Osteocyte (in vitro differentiated cells): ENCODE measurements around the gene ANK2. TPM values are rescaled to one million over a fixed set of nuclear protein-coding genes. Genes with fewer than 3 reads are reported as not detected.

Source experiments
- DNase-seq: peaks from one replicate; pipeline ENCODE4 v3.0.0; 2021; ENCODE audit warnings: mixed read lengths; ENCODE audit not compliant: unreplicated experiment; ENCODE audit errors: extremely low spot score
- H3K27ac Mint-ChIP-seq: one replicate; pipeline ENCODE4 v1.8.0; 2021; ENCODE audit warnings: mild to moderate bottlenecking, mixed read lengths; ENCODE audit not compliant: unreplicated experiment
- H3K27me3 Mint-ChIP-seq: one replicate; pipeline ENCODE4 v1.8.0; 2021; ENCODE audit warnings: mixed read lengths; ENCODE audit not compliant: unreplicated experiment
- H3K36me3 Mint-ChIP-seq: one replicate; pipeline ENCODE4 v1.8.0; 2021; ENCODE audit warnings: mixed read lengths; ENCODE audit not compliant: unreplicated experiment
- H3K4me1 Mint-ChIP-seq: one replicate; pipeline ENCODE4 v1.8.0; 2021; ENCODE audit warnings: mixed read lengths; ENCODE audit not compliant: unreplicated experiment
- H3K4me3 Mint-ChIP-seq: one replicate; pipeline ENCODE4 v1.8.0; 2021; ENCODE audit warnings: mild to moderate bottlenecking, moderate library complexity, mixed read lengths; ENCODE audit not compliant: unreplicated experiment
- H3K9me3 Mint-ChIP-seq: one replicate; pipeline ENCODE4 v1.8.0; 2021; ENCODE audit warnings: mixed read lengths; ENCODE audit not compliant: unreplicated experiment
- CTCF ChIP-seq: fragments of 200-600 bp; sonication (generic); IDR thresholded peaks from 2 replicates; pipeline ENCODE4 v1.5.0; 2021; ENCODE audit warnings: antibody characterized with exemption, mild to moderate bottlenecking, moderate library complexity
- long read RNA-seq: library from polyadenylated mRNA; unstranded; transcript quantifications from one replicate; pipeline ENCODE4 v2.0.0, GENCODE V29; 2021
- total RNA-seq: library from RNA; stranded (reverse); gene quantifications from 2 replicates; pipeline ENCODE4 v1.2.1, GENCODE V29; 2021

The ANK2 gene
- total RNA-seq: 17.2 and 20.8 TPM in 2 replicates
- long read RNA-seq, partial matches to known transcripts: 24 of 33 reads
- long read RNA-seq, other reads (novel, unspliced or antisense): 9 of 33 reads

GRCh38 chr4:113049421-113050370 is at the start of gene ANK2:
Gene ANK2, plus strand, starts transcription at chr4:113049653. Its CDS starts 76 bp downstream, at chr4:113049729.
- Mint-ChIP-seq H3K27me3 (no peaks in the 10 kb centered on the region), H3K36me3 (no peaks in the 10 kb centered on the region), H3K9me3 (no peaks in the 10 kb centered on the region), H3K27ac (no peak within 1 kb of the TSS), H3K4me3 (no peak within 1 kb of the TSS), H3K4me1 (no peaks in the 10 kb centered on the region)
- DNase-seq: no peak
- no peak for TF ChIP-seq CTCF

DNA sequence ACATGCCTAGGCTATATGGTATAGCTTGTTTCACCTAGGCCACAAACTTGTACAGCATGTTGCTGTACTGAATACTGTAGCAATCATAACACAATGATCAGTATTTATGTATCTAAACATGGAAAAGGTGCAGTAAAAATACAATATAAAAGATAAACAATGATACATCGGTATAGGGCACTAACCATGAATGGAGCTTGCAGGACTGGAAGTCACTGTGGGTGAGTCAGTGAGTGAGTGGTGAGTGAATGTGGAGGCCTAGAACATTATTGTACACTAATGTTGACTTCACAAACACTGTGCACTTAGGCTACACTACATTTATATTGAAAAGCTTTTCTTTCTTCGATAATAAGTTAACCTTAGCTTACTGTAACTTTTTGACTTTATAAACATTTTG is 45.6 kb upstream of the ANK2 start:
- Mint-ChIP-seq H3K4me3 (no peak overlapping the region), H3K36me3 (no peaks in the 10 kb centered on the region)
- no peak for TF ChIP-seq CTCF

DNA sequence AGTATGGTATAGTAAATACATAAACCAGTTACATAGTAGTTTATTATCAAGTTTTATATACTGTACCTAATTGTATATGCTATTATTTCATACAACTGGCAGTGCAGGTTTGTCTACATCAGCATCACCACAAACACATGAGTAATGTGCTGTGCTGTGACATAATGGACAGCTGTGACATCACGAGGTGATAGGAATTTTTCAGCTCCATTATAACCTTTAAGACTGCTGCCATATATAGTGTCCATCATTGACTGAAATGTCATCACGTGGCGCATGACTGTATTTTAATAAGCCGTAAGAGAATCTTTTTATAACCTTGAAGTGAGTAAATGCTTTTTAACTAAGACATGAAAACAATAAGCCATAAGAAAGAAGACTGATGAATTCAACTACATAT is 44.8 kb upstream of the ANK2 start:
- Mint-ChIP-seq H3K9me3 (no peaks in the 10 kb centered on the region), H3K27ac (no peak overlapping the region), H3K4me1 (no peaks in the 10 kb centered on the region), H3K36me3 (no peaks in the 10 kb centered on the region), H3K27me3 (no peaks in the 10 kb centered on the region), H3K4me3 (no peak overlapping the region)
- TF ChIP-seq CTCF: no peak
- DNase-seq: no peak

More for the DNA sequence above, 45.6 kb upstream of the ANK2 start:
- Mint-ChIP-seq H3K4me1 (no peaks in the 10 kb centered on the region), H3K27ac (no peak overlapping the region), H3K9me3 (no peaks in the 10 kb centered on the region), H3K27me3 (no peaks in the 10 kb centered on the region)
- DNase-seq: no peak

- Mint-ChIP-seq H3K9me3 (no peaks in the 10 kb centered on the region), H3K36me3 (no peaks in the 10 kb centered on the region), H3K4me3 (no peak overlapping the region), H3K27me3 (no peaks in the 10 kb centered on the region), H3K4me1 (no peaks in the 10 kb centered on the region), H3K27ac (no peak overlapping the region)
- DNase-seq: no peak
- no peak for TF ChIP-seq CTCF
These were observed 42.8 kb upstream of the ANK2 start for GRCh38 chr4:113006632-113007031.

DNA sequence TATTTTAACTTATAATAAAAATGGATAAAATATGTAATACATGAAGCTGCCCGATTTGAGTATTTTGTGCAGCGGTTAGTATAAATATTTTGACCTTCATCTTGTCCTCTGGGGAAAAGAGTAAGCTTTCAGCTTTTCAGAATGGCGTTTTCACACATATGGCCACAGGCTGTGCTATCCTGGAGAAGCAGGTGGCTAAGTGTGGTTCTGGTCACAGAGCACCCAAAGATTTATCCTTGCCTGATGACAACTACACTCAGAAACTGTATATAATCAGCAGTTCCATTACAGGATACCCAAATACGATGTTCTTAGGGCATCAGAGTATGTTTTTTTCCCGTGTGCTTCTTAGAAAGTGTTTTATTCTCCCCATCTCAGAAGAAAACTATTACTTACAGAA is 42.3 kb upstream of the ANK2 start:
- H3K4me1 Mint-ChIP-seq: no peaks in the 10 kb centered on the region
- TF ChIP-seq CTCF: no peak
- no peak overlapping the region for H3K4me3 Mint-ChIP-seq
- DNase-seq: no peak
- no peaks in the 10 kb centered on the region for H3K36me3 Mint-ChIP-seq
- no peaks in the 10 kb centered on the region for H3K27me3 Mint-ChIP-seq
- H3K27ac Mint-ChIP-seq: no peak overlapping the region
- H3K9me3 Mint-ChIP-seq: no peaks in the 10 kb centered on the region
